Trophoblast cell (in vitro differentiated cells and primary cell): ENCODE measurements around the gene PRPF6.
"Not testable (repeated sequence)": the region's sequence is repeated elsewhere in the genome, so short reads cannot be mapped to it uniquely, and the experiment has no call there.

ENCODE experiments used
- DNase-seq, 2 donors: peaks; one replicate each; pipeline ENCODE4 v3.0.0-alpha.2; 2016
- H2AFZ ChIP-seq: 2 replicates; pipeline ENCODE4 v1.6.1; 2013; ENCODE audit warnings: low read length, moderate library complexity, mild to moderate bottlenecking; ENCODE audit not compliant: insufficient read depth, poor library complexity
- H2AK5ac ChIP-seq: 2 replicates; pipeline ENCODE4 v1.6.1; 2013; ENCODE audit warnings: mild to moderate bottlenecking, low read length
- H2BK120ac ChIP-seq: 2 replicates; pipeline ENCODE4 v1.6.1; 2013; ENCODE audit warnings: low read length, mild to moderate bottlenecking, moderate library complexity; ENCODE audit not compliant: insufficient read depth, poor library complexity
- H2BK12ac ChIP-seq: 2 replicates; pipeline ENCODE4 v1.6.1; 2013; ENCODE audit warnings: mild to moderate bottlenecking, low read length, moderate library complexity
- H2BK5ac ChIP-seq: 2 replicates; pipeline ENCODE4 v1.6.1; 2013; ENCODE audit warnings: low read length, low read depth, moderate library complexity, mild to moderate bottlenecking; ENCODE audit not compliant: poor library complexity
- H3K14ac ChIP-seq: 2 replicates; pipeline ENCODE4 v1.6.1; 2013; ENCODE audit warnings: mild to moderate bottlenecking, low read length
- H3K18ac ChIP-seq: 2 replicates; pipeline ENCODE4 v1.6.1; 2013; ENCODE audit warnings: mild to moderate bottlenecking, low read length
- H3K23ac ChIP-seq: 2 replicates; pipeline ENCODE4 v1.6.1; 2013; ENCODE audit warnings: low read length
- H3K27ac ChIP-seq: 2 replicates; pipeline ENCODE4 v1.5.1; 2013; ENCODE audit warnings: low read depth, mild to moderate bottlenecking, inconsistent platforms, low read length, moderate library complexity
- H3K27me3 ChIP-seq: 2 replicates; pipeline ENCODE4 v1.6.1; 2013; ENCODE audit warnings: inconsistent platforms, mild to moderate bottlenecking, low read length, moderate library complexity; ENCODE audit not compliant: insufficient read depth
- H3K36me3 ChIP-seq, 2 experiments: 1 replicate in 1 of 2; 2 replicates in 1 of 2; pipeline ENCODE4 v1.6.1; 2013; ENCODE audit warnings: low read length in 2 of 2, mild to moderate bottlenecking in 2 of 2, moderate library complexity in 1 of 2; ENCODE audit not compliant: insufficient read depth in 2 of 2, control insufficient read depth in 1 of 2
- H3K4ac ChIP-seq: 2 replicates; pipeline ENCODE4 v1.6.1; 2013; ENCODE audit warnings: low read depth, mild to moderate bottlenecking, low read length, moderate library complexity
- H3K4me1 ChIP-seq, 2 experiments: 1 replicate in 1 of 2; 2 replicates in 1 of 2; pipeline ENCODE4 v1.6.1; 2013; ENCODE audit warnings: low read length in 2 of 2, mild to moderate bottlenecking in 2 of 2, moderate library complexity in 1 of 2; ENCODE audit not compliant: insufficient read depth in 2 of 2, control insufficient read depth in 1 of 2
- H3K4me2 ChIP-seq: 2 replicates; pipeline ENCODE4 v1.6.1; 2013; ENCODE audit warnings: inconsistent platforms, mild to moderate bottlenecking, low read length, moderate library complexity
- H3K4me3 ChIP-seq: 2 replicates; pipeline ENCODE4 v1.5.1; 2013; ENCODE audit warnings: mild to moderate bottlenecking, low read depth, low read length, inconsistent platforms
- H3K79me1 ChIP-seq: one replicate; pipeline ENCODE4 v1.6.1; 2013; ENCODE audit warnings: low read length
- H3K79me2 ChIP-seq: 2 replicates; pipeline ENCODE4 v1.6.1; 2013; ENCODE audit warnings: low read length, mild to moderate bottlenecking; ENCODE audit not compliant: control insufficient read depth, insufficient read depth, poor library complexity
- H3K9ac ChIP-seq: 2 replicates; pipeline ENCODE4 v1.6.1; 2013; ENCODE audit warnings: mild to moderate bottlenecking, low read length
- H3K9me3 ChIP-seq: 2 replicates; pipeline ENCODE4 v1.6.1; 2013; ENCODE audit warnings: low read depth, mild to moderate bottlenecking, control low read depth, inconsistent platforms, low read length; ENCODE audit not compliant: insufficient read depth
- H4K12ac ChIP-seq: 2 replicates; pipeline ENCODE4 v1.6.1; 2013; ENCODE audit warnings: low read depth, mild to moderate bottlenecking, low read length, moderate library complexity
- H4K8ac ChIP-seq: 2 replicates; pipeline ENCODE4 v1.6.1; 2013; ENCODE audit warnings: low read depth, mild to moderate bottlenecking, low read length, moderate library complexity
- H4K91ac ChIP-seq: one replicate; pipeline ENCODE4 v1.6.1; 2013; ENCODE audit warnings: low read depth, mild to moderate bottlenecking, low read length, moderate library complexity
- WGBS: extraction: QIAGEN DNeasy Blood & Tissue Kit; methylation state at CpG from one replicate; pipeline ENCODE4 v1.1.7; 2013; ENCODE audit warnings: missing lambda C conversion rate; ENCODE audit not compliant: insufficient read length, insufficient coverage; ENCODE audit errors: extremely low coverage; 5-methylcytosine and 5-hydroxymethylcytosine counted together

PRPF6 gene

GRCh38 chr20:63969838-63970713 lies 10.9 kb upstream of the PRPF6 start, which contains the start of gene ZNF512B:
TSS of gene ZNF512B (minus strand) at chr20:63969930. CDS start at chr20:63967950, 1,980 bp downstream.
- Histone ChIP-seq H3K14ac (peak within 1 kb of the TSS; percentile 71), H2BK5ac (no peak within 1 kb of the TSS), H3K9ac (peak within 1 kb of the TSS; percentile 94), H2AK5ac (peak within 1 kb of the TSS; percentile 70), H3K36me3 (peaks cover 24 to 25% of the 10 kb centered on the region in 2 experiments), H4K91ac (peak within 1 kb of the TSS; percentile 45), H3K18ac (peak within 1 kb of the TSS; percentile 58), H3K4ac (peak within 1 kb of the TSS; percentile 6), H2BK12ac (no peak within 1 kb of the TSS), H4K12ac (peak within 1 kb of the TSS; percentile 37), H4K8ac (peak within 1 kb of the TSS; percentile 83), H3K4me1 (peaks cover 8 to 12% of the 10 kb centered on the region in 2 experiments), H3K27ac (no peak within 1 kb of the TSS), H3K4me3 (peak within 1 kb of the TSS; percentile 76), H2AFZ (peak within 1 kb of the TSS; percentile 82), H3K4me2 (peak within 1 kb of the TSS; percentile 94), H3K79me1 (peaks cover 8% of the 10 kb centered on the region), H3K79me2 (peaks cover 7% of the 10 kb centered on the region), H3K9me3 (peaks cover 28% of the 10 kb centered on the region), H2BK120ac (peak within 1 kb of the TSS; percentile 73), H3K23ac (no peak within 1 kb of the TSS), H3K27me3 (no peaks in the 10 kb centered on the region)
- no CpG with 5 or more reads among the region's 73 CpGs for WGBS
- peak in 1 of 2 donors; percentile 65 for DNase-seq

GRCh38 chr20:63970714-63971431 lies 10.1 kb upstream of the PRPF6 start:
- Histone ChIP-seq H3K14ac (no peak overlapping the region), H2BK12ac (no peak overlapping the region), H2BK120ac (no peak overlapping the region)

GRCh38 chr20:63971960-63972311 lies 9.0 kb upstream of the PRPF6 start:
- not testable (repeated sequence) for H2AK5ac ChIP-seq, H3K18ac ChIP-seq, H3K79me2 ChIP-seq, H3K79me1 ChIP-seq, H3K4me3 ChIP-seq, H3K4me2 ChIP-seq, H4K8ac ChIP-seq, H3K4ac ChIP-seq, H3K27me3 ChIP-seq, H4K91ac ChIP-seq, H3K9ac ChIP-seq, H2BK5ac ChIP-seq, H3K23ac ChIP-seq, H2BK120ac ChIP-seq, H2AFZ ChIP-seq, H3K27ac ChIP-seq, H2BK12ac ChIP-seq, H4K12ac ChIP-seq, H3K14ac ChIP-seq
- no CpG with 5 or more reads among the region's 10 CpGs for WGBS
- H3K36me3 ChIP-seq: peaks cover 14% of the 10 kb centered on the region in 2 experiments
- peaks cover 17% of the 10 kb centered on the region for H3K9me3 ChIP-seq
- H3K4me1 ChIP-seq: peaks cover 8 to 12% of the 10 kb centered on the region in 2 experiments
- DNase-seq: peak in 1 of 2 donors; percentile 84

More at GRCh38 chr20:63970714-63971431, 10.1 kb upstream of the PRPF6 start:
- Histone ChIP-seq H2AK5ac (no peak overlapping the region), H2BK5ac (no peak overlapping the region), H3K79me1 (peaks cover 8% of the 10 kb centered on the region), H3K4me3 (no peak overlapping the region), H2AFZ (no peak overlapping the region), H3K18ac (no peak overlapping the region), H3K36me3 (peaks cover 24 to 25% of the 10 kb centered on the region in 2 experiments), H3K23ac (no peak overlapping the region), H3K9me3 (peaks cover 28% of the 10 kb centered on the region), H3K27me3 (no peaks in the 10 kb centered on the region), H4K91ac (no peak overlapping the region), H3K4me2 (no peak overlapping the region), H3K9ac (no peak overlapping the region), H4K12ac (no peak overlapping the region), H3K79me2 (peaks cover 7% of the 10 kb centered on the region), H3K27ac (no peak overlapping the region), H3K4ac (no peak overlapping the region), H4K8ac (peak overlapping the region; percentile 83), H3K4me1 (peaks cover 8 to 12% of the 10 kb centered on the region in 2 experiments)
- DNase-seq: no peak
- WGBS: no CpG with 5 or more reads among the region's 5 CpGs

DNA sequence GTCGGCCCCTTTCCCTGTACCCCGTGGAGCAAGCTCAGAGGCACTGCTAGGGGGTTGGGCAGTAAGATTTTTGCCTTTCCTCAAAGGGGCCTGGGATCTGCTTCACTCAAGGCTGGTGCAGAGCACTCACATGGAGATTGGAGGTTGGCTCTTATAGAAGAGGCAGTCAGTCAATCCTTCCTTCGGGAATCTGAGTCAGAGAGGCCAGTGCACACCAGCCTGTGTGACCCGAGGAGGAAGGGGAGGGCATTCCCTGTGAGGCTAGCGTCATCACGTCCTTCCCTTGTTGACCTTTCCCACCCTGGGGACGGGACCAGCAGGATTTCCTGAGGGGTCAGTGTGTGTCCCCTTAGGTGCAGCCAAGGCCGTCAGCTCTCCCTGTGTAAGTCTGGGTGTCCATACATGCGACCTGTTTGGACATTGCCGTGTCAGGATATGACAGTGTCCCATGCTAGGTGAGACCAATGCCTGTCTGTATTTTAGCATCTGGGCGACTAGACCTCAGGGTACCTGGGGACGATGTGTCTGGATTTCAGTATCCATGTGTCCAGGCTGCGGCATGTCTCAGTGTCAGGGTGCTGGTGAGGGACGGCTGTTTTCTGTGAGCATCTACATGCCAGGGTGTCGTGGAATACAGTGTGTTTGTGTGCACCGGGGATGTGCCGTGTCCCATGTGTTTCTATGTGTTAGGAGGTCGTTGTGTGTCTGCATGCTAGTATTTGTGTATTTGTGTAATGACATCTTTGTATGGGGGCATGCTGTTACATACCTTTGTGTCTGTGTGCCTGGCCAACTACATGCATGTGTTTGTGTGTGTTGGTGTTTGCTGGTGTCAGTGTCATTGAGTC lies 8.4 kb upstream of the PRPF6 start:
- Histone ChIP-seq H3K14ac (no peak overlapping the region), H2AFZ (no peak overlapping the region), H3K36me3 (peaks cover 8% of the 10 kb centered on the region in 2 experiments), H3K4me2 (no peak overlapping the region), H3K4me1 (peaks cover 8 to 12% of the 10 kb centered on the region in 2 experiments), H2BK5ac (no peak overlapping the region), H3K4me3 (no peak overlapping the region), H3K27ac (no peak overlapping the region), H3K27me3 (no peaks in the 10 kb centered on the region), H2BK12ac (no peak overlapping the region), H3K9me3 (peaks cover 11% of the 10 kb centered on the region), H3K4ac (no peak overlapping the region), H3K79me1 (peaks cover 8% of the 10 kb centered on the region), H4K12ac (no peak overlapping the region), H3K79me2 (peaks cover 7% of the 10 kb centered on the region), H3K18ac (no peak overlapping the region), H2AK5ac (no peak overlapping the region), H4K8ac (no peak overlapping the region), H3K23ac (no peak overlapping the region), H2BK120ac (no peak overlapping the region), H4K91ac (no peak overlapping the region), H3K9ac (no peak overlapping the region)
- peak; percentile 51 to 67 for DNase-seq
- no CpG with 5 or more reads among the region's 18 CpGs for WGBS
